Measurements from ENCODE around the gene FADD.

DNA sequence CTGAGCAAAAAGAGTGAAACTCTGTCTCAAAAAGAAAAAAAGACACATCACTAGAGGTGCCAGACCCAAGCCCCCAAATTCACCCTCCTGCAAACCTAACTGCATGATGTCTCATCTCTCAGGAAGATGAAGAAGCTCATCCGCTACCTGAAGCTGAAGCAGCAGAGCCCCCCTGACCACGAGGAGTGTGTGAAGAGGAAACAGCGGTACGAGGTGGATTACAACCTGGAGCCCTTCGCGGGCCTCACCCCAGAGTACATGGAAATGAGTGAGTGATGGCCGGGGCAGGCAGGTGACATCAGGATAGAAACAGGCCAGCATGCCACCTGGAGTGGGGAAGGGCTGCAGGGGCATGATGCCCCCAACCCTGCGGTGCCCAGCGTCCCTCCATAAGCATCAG lies 36.0 kb upstream of the FADD start:
- TF ChIP-seq, protein P1, sequence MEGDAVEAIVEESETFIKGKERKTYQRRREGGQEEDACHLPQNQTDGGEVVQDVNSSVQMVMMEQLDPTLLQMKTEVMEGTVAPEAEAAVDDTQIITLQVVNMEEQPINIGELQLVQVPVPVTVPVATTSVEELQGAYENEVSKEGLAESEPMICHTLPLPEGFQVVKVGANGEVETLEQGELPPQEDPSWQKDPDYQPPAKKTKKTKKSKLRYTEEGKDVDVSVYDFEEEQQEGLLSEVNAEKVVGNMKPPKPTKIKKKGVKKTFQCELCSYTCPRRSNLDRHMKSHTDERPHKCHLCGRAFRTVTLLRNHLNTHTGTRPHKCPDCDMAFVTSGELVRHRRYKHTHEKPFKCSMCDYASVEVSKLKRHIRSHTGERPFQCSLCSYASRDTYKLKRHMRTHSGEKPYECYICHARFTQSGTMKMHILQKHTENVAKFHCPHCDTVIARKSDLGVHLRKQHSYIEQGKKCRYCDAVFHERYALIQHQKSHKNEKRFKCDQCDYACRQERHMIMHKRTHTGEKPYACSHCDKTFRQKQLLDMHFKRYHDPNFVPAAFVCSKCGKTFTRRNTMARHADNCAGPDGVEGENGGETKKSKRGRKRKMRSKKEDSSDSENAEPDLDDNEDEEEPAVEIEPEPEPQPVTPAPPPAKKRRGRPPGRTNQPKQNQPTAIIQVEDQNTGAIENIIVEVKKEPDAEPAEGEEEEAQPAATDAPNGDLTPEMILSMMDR (IDR thresholded peaks at IDR 0.05; ENCODE audit: insufficient read depth, low read length, poor library complexity, severe bottlenecking) = no peak
- TF ChIP-seq EZH2phosphoT487 (conservative IDR thresholded peaks at IDR 0.05; ENCODE audit: low read length) = no peak
